Muscle layer of duodenum (tissue), 2 donors: ENCODE results near the gene DTX3L.
"Not testable (repeated sequence)": the region's sequence is repeated elsewhere in the genome, so short reads cannot be mapped to it uniquely, and the experiment has no call there.

ENCODE experiments used
- H3K27ac ChIP-seq: one replicate; pipeline ENCODE4 v1.7.0; 2013; ENCODE audit warnings: mild to moderate bottlenecking, low read length
- H3K27me3 ChIP-seq: one replicate; pipeline ENCODE4 v1.7.0; 2013; ENCODE audit warnings: low read depth, mild to moderate bottlenecking, control low read depth, low read length
- H3K36me3 ChIP-seq, 2 donors: one replicate each; pipeline ENCODE4 v1.7.0; 2013; ENCODE audit warnings: low read length in 2 of 2, control low read depth in 1 of 2, mild to moderate bottlenecking in 1 of 2; ENCODE audit not compliant: insufficient read depth in 2 of 2, control insufficient read depth in 1 of 2
- H3K4me1 ChIP-seq, 2 donors: one replicate each; pipeline ENCODE4 v1.7.0; 2013; ENCODE audit warnings: low read length in 2 of 2, mild to moderate bottlenecking in 2 of 2, control low read depth in 1 of 2, moderate library complexity in 1 of 2; ENCODE audit not compliant: insufficient read depth in 2 of 2, control insufficient read depth in 1 of 2
- H3K4me3 ChIP-seq, 2 donors: one replicate each; pipeline ENCODE4 v1.7.0; 2013; ENCODE audit warnings: low read length in 2 of 2, low read depth in 1 of 2, mild to moderate bottlenecking in 1 of 2
- H3K9me3 ChIP-seq, 2 donors: one replicate each; pipeline ENCODE4 v1.7.0; 2013; ENCODE audit warnings: low read length in 2 of 2, control low read depth in 1 of 2, mild to moderate bottlenecking in 1 of 2; ENCODE audit not compliant: control insufficient read depth in 1 of 2
- donor health status: healthy.

DTX3L gene

GRCh38 chr3:122562923-122563716 lies 1.0 kb upstream of the DTX3L start:
- Histone ChIP-seq H3K4me3 (peak overlapping the region; percentile 78 to 98), H3K36me3 (peaks cover 26 to 32% of the 10 kb centered on the region in 2 donors), H3K27me3 (no peaks in the 10 kb centered on the region), H3K4me1 (peaks cover 5 to 33% of the 10 kb centered on the region in 2 donors), H3K27ac (peak overlapping the region; percentile 98), H3K9me3 (no peaks in the 10 kb centered on the region)

GRCh38 chr3:122563717-122564025 lies 467 bp upstream of the DTX3L start:
- Histone ChIP-seq H3K9me3 (no peaks in the 10 kb centered on the region), H3K4me3 (peak overlapping the region; percentile 78 to 98), H3K36me3 (peaks cover 21 to 33% of the 10 kb centered on the region in 2 donors), H3K27ac (peak overlapping the region; percentile 98), H3K4me1 (peaks cover 5 to 33% of the 10 kb centered on the region in 2 donors), H3K27me3 (no peaks in the 10 kb centered on the region)

GRCh38 chr3:122568131-122568530 lies 4.0 kb downstream of the DTX3L start:
- H3K4me3 ChIP-seq, H3K9me3 ChIP-seq, H3K27me3 ChIP-seq: not testable (repeated sequence)
- Histone ChIP-seq H3K36me3 (peaks cover 33 to 59% of the 10 kb centered on the region in 2 donors), H3K27ac (peak overlapping the region; percentile 52), H3K4me1 (peaks cover under 1 to 21% of the 10 kb centered on the region in 2 donors)

- H3K27me3 ChIP-seq: no peaks in the 10 kb centered on the region
- H3K4me3 ChIP-seq: no peak overlapping the region
- no peaks in the 10 kb centered on the region for H3K9me3 ChIP-seq
- peaks cover 37 to 59% of the 10 kb centered on the region in 2 donors for H3K36me3 ChIP-seq
- H3K4me1 ChIP-seq: peaks cover 0 to 19% of the 10 kb centered on the region in 2 donors
- H3K27ac ChIP-seq: peak overlapping the region; percentile 52
Measured at GRCh38 chr3:122568755-122569154, 4.6 kb downstream of the DTX3L start.

GRCh38 chr3:122572940-122573412 lies 8.8 kb downstream of the DTX3L start:
- H3K27ac ChIP-seq: no peak overlapping the region
- no peaks in the 10 kb centered on the region for H3K9me3 ChIP-seq
- H3K27me3 ChIP-seq: no peaks in the 10 kb centered on the region
- peaks cover 25 to 44% of the 10 kb centered on the region in 2 donors for H3K36me3 ChIP-seq
- H3K4me3 ChIP-seq: no peak overlapping the region
- H3K4me1 ChIP-seq: peaks cover 0 to 7% of the 10 kb centered on the region in 2 donors

- Histone ChIP-seq H3K4me3 (no peak overlapping the region), H3K36me3 (peaks cover 13 to 16% of the 10 kb centered on the region in 2 donors), H3K9me3 (peaks cover 1 to 3% of the 10 kb centered on the region in 2 donors), H3K4me1 (no peaks in the 10 kb centered on the region), H3K27ac (no peak overlapping the region), H3K27me3 (no peaks in the 10 kb centered on the region)
Measured at GRCh38 chr3:122576174-122576940, 12.2 kb downstream of the DTX3L start.

- Histone ChIP-seq H3K27me3 (no peaks in the 10 kb centered on the region), H3K4me3 (peak within 1 kb of the TSS; percentile 57 to 63), H3K27ac (no peak within 1 kb of the TSS), H3K4me1 (no peaks in the 10 kb centered on the region), H3K9me3 (peaks cover 11 to 13% of the 10 kb centered on the region in 2 donors), H3K36me3 (peaks cover 6 to 8% of the 10 kb centered on the region in 2 donors)
Measured at GRCh38 chr3:122577409-122578031, 13.4 kb downstream of the DTX3L start, which contains the start of gene PARP15. Gene PARP15 (plus strand): TSS chr3:122577650. CDS start chr3:122577668, 18 bp downstream.

GRCh38 chr3:122578069-122578740 lies 14.1 kb downstream of the DTX3L start:
- H3K27me3 ChIP-seq: no peaks in the 10 kb centered on the region
- H3K4me1 ChIP-seq: no peaks in the 10 kb centered on the region
- no peak overlapping the region for H3K27ac ChIP-seq
- peaks cover 12 to 13% of the 10 kb centered on the region in 2 donors for H3K9me3 ChIP-seq
- peaks cover 3% of the 10 kb centered on the region in 2 donors for H3K36me3 ChIP-seq
- peak overlapping the region; percentile 57 to 63 for H3K4me3 ChIP-seq

GRCh38 chr3:122580470-122580869 lies 16.3 kb downstream of the DTX3L start:
- Histone ChIP-seq H3K9me3 (peaks cover 12 to 13% of the 10 kb centered on the region in 2 donors), H3K27me3 (no peaks in the 10 kb centered on the region), H3K4me1 (no peaks in the 10 kb centered on the region), H3K36me3 (no peaks in the 10 kb centered on the region), H3K4me3 (no peak overlapping the region), H3K27ac (no peak overlapping the region)

GRCh38 chr3:122581622-122582021 lies 17.5 kb downstream of the DTX3L start:
- no peak overlapping the region for H3K27ac ChIP-seq
- no peaks in the 10 kb centered on the region for H3K36me3 ChIP-seq
- peaks cover 12 to 13% of the 10 kb centered on the region in 2 donors for H3K9me3 ChIP-seq
- no peaks in the 10 kb centered on the region for H3K27me3 ChIP-seq
- H3K4me1 ChIP-seq: no peaks in the 10 kb centered on the region
- H3K4me3 ChIP-seq: peak overlapping the region in 1 of 2 donors; percentile 11
